PC-9 (cell line): ENCODE results near the gene C22orf39. TPM values are rescaled to one million over a fixed set of nuclear protein-coding genes. Genes with fewer than 3 reads are reported as not detected.

Experiments
- BruUV-seq: library from RNA; stranded (reverse); fragments of 400-500 nt; replicated peaks from 2 replicates; lab custom pipeline; 2021; lab: Mats Ljungman, UMichigan
- CTCF ChIA-PET: fragments of 300-600 bp; sonication (Branson Sonifier 250); formaldehyde crosslinking; loops from one replicate; lab custom pipeline; 2022; ENCODE audit warnings: antibody characterized with exemption; lab: Charles Lee
- POLR2A ChIA-PET: fragments of 300-600 bp; sonication (Branson Sonifier 250); formaldehyde crosslinking; loops from one replicate; lab custom pipeline; 2022; ENCODE audit warnings: antibody characterized with exemption; ENCODE audit not compliant: unreplicated experiment; lab: Charles Lee
- DNase-seq, 2 experiments: peaks; one replicate each; pipeline versions ENCODE4 v3.0.0 to v3.0.0-alpha.2; 2015 to 2022; ENCODE audit warnings: mixed read lengths in 1 of 2
- H2AFZ ChIP-seq: fragments of 200-600 bp; sonication (generic); 2 replicates; pipeline ENCODE4 v1.8.1; 2017; ENCODE audit warnings: antibody characterized with exemption
- H3F3A ChIP-seq: fragments of 200-600 bp; sonication (generic); 2 replicates; pipeline ENCODE4 v1.8.1; 2017; ENCODE audit warnings: antibody characterized with exemption, mild to moderate bottlenecking, low read depth; ENCODE audit not compliant: insufficient read depth
- H3K27ac ChIP-seq: fragments of 200-600 bp; sonication (generic); 2 replicates; pipeline ENCODE4 v1.6.1; 2016; ENCODE audit warnings: mixed run types
- H3K27me3 ChIP-seq: fragments of 200-600 bp; sonication (generic); 2 replicates; pipeline ENCODE4 v1.6.1; 2016; ENCODE audit warnings: low read depth, mixed run types; ENCODE audit not compliant: insufficient read depth
- H3K36me3 ChIP-seq: fragments of 200-600 bp; sonication (generic); 2 replicates; pipeline ENCODE4 v1.6.1; 2016; ENCODE audit warnings: low read depth, mixed run types
- H3K4me1 ChIP-seq: fragments of 200-600 bp; sonication (generic); replicated peaks from 2 replicates; pipeline ENCODE4 v1.6.1; 2016; ENCODE audit warnings: mixed run types; ENCODE audit not compliant: insufficient read depth
- H3K4me2 ChIP-seq: fragments of 200-600 bp; sonication (generic); 2 replicates; pipeline ENCODE4 v1.6.1; 2017; ENCODE audit warnings: mixed run types
- H3K4me3 ChIP-seq: fragments of 200-600 bp; sonication (generic); 2 replicates; pipeline ENCODE4 v1.6.1; 2016; ENCODE audit warnings: mixed run types
- H3K79me2 ChIP-seq: fragments of 200-600 bp; sonication (generic); 2 replicates; pipeline ENCODE4 v1.6.1; 2017; ENCODE audit warnings: low read depth, mixed run types
- H3K9me2 ChIP-seq: fragments of 200-600 bp; sonication (generic); 2 replicates; pipeline ENCODE4 v1.8.1; 2017; ENCODE audit warnings: mild to moderate bottlenecking; ENCODE audit not compliant: insufficient read depth
- H3K9me3 ChIP-seq: fragments of 200-600 bp; sonication (generic); 2 replicates; pipeline ENCODE4 v1.8.1; 2016; ENCODE audit warnings: low read depth; ENCODE audit not compliant: insufficient read depth
- H4K20me1 ChIP-seq: fragments of 200-600 bp; sonication (generic); 2 replicates; pipeline ENCODE4 v1.8.1; 2017; ENCODE audit not compliant: insufficient read depth
- CTCF ChIP-seq: fragments of 200-600 bp; sonication (generic); conservative IDR thresholded peaks from 2 replicates; pipeline ENCODE4 v1.6.1; 2017; ENCODE audit warnings: mixed run types, antibody characterized with exemption, mild to moderate bottlenecking, moderate library complexity
- EZH2 ChIP-seq: fragments of 200-600 bp; sonication (generic); IDR thresholded peaks from 2 replicates; pipeline ENCODE4 v1.8.0; 2017; ENCODE audit warnings: antibody characterized with exemption, low read depth
- intact Hi-C: fragments of 100-400 bp; cut with micrococcal nuclease; formaldehyde crosslinking; loops from one replicate; pipeline ENCODE4 v1.10.0; 2022; ENCODE audit not compliant: unreplicated experiment
- total RNA-seq: library from RNA; stranded (reverse); gene quantifications from 2 replicates; pipeline ENCODE4 v1.2.3, GENCODE V29; 2021

C22orf39 gene
- total RNA-seq, 1 experiment from 2014 or later = 12.3 TPM

- CTCF ChIA-PET = no interaction called here
- no peak for DNase-seq
- intact Hi-C loops = loop anchor here (10.0 kb wide), 1 partner anchor 58 kb away; no protein-coding TSS in a partner anchor
- H3K79me2 ChIP-seq = no peaks in the 10 kb centered on the region
- no peaks in the 10 kb centered on the region for H3K9me2 ChIP-seq
- no peak overlapping the region for H3K4me3 ChIP-seq
- H3K4me2 ChIP-seq = no peak overlapping the region
- BruUV-seq = no TSS peak
- no peak overlapping the region for H2AFZ ChIP-seq
- H3K36me3 ChIP-seq = no peaks in the 10 kb centered on the region; the same call in 1 of the 2 replicates
- no peaks in the 10 kb centered on the region for H3K27me3 ChIP-seq
- H3K27ac ChIP-seq = no peak overlapping the region
- POLR2A ChIA-PET = no interaction called here
- no peaks in the 10 kb centered on the region for H3K4me1 ChIP-seq
- H3F3A ChIP-seq = no peaks in the 10 kb centered on the region
- no peaks in the 10 kb centered on the region for H4K20me1 ChIP-seq
- H3K9me3 ChIP-seq = no peaks in the 10 kb centered on the region
- TF ChIP-seq EZH2 (no peak), CTCF (no peak)
Observed at GRCh38 chr22:19402642-19403191, 44.8 kb downstream of the C22orf39 start.

- no peak overlapping the region for H3K4me3 ChIP-seq
- no peaks in the 10 kb centered on the region for H4K20me1 ChIP-seq
- ChIA-PET CTCF (interaction anchor here (0.6 kb wide), 1 partner anchor 28 kb away, joined by 3 read pairs; no protein-coding TSS in a partner anchor), POLR2A (no interaction called here)
- no peaks in the 10 kb centered on the region; the same call in 1 of the 2 replicates for H3K36me3 ChIP-seq
- H3K9me2 ChIP-seq = no peaks in the 10 kb centered on the region
- DNase-seq = no peak
- intact Hi-C loops = loop anchor here (10.0 kb wide), 1 partner anchor 57 kb away; no protein-coding TSS in a partner anchor
- H3K9me3 ChIP-seq = no peaks in the 10 kb centered on the region
- BruUV-seq = no TSS peak
- no peaks in the 10 kb centered on the region for H3F3A ChIP-seq
- H3K27me3 ChIP-seq = no peaks in the 10 kb centered on the region
- no peak overlapping the region for H2AFZ ChIP-seq
- no peak overlapping the region for H3K4me2 ChIP-seq
- H3K27ac ChIP-seq = no peak overlapping the region
- H3K79me2 ChIP-seq = no peaks in the 10 kb centered on the region
- no peak for TF ChIP-seq CTCF
- no peak for TF ChIP-seq EZH2
- no peaks in the 10 kb centered on the region for H3K4me1 ChIP-seq
Observed at GRCh38 chr22:19401483-19401882, 46.0 kb downstream of the C22orf39 start.

DNA sequence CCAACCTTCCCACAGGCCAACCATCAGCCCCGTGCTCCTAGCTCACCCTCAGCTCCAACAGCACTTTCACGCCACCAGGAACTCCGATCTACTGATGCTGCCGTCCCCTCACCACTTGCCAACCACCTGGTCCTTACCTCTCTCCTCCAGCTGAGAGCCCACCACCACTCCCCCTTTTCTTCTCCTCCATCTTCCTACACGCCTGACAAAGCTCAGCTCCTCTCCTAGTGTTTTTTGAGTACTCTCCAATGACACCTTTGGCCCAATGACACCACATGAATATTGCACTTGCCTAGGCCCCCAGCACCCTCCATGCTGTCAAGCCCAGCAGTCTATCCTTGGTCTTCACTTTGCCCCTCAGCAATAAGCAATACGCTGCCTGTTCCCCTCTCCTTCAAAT, 46.6 kb downstream of the C22orf39 start:
- H3F3A ChIP-seq = no peaks in the 10 kb centered on the region
- H4K20me1 ChIP-seq = no peaks in the 10 kb centered on the region
- DNase-seq = no peak
- intact Hi-C loops = loop anchor here (10.0 kb wide), 1 partner anchor 56 kb away; no protein-coding TSS in a partner anchor
- no peaks in the 10 kb centered on the region for H3K27me3 ChIP-seq
- BruUV-seq = no TSS peak
- H3K9me3 ChIP-seq = no peaks in the 10 kb centered on the region
- no peaks in the 10 kb centered on the region for H3K9me2 ChIP-seq
- TF ChIP-seq EZH2 (no peak), CTCF (no peak)
- H3K4me1 ChIP-seq = no peaks in the 10 kb centered on the region
- no peaks in the 10 kb centered on the region; the same call in 1 of the 2 replicates for H3K36me3 ChIP-seq
- H3K4me2 ChIP-seq = no peak overlapping the region
- CTCF ChIA-PET = no interaction called here
- POLR2A ChIA-PET = no interaction called here
- H3K27ac ChIP-seq = no peak overlapping the region
- H3K79me2 ChIP-seq = no peaks in the 10 kb centered on the region
- H3K4me3 ChIP-seq = no peak overlapping the region
- H2AFZ ChIP-seq = no peak overlapping the region
